ENCODE measurements around the gene ROBO3. TPM values are rescaled to one million over a fixed set of nuclear protein-coding genes. Genes with fewer than 3 reads are reported as not detected.

ROBO3 gene
- total RNA-seq: 10 to 100 TPM in 5 of 8 experiments, 1 to 10 TPM in 3; 6.3 to 43.6 (median 15.9) TPM

- in situ Hi-C loops (cut with MboI; ENCODE audit: low pct_unique_long_range_greater_than_20kb in 2 of 9, low sequenced_read_pairs in 9 of 9, unreplicated experiment in 9 of 9): loop anchor here in 3 of 9 experiments (25.0 kb wide), 1 partner anchor 203 kb away; the partner anchor contains the start of genes SIAE (in 3 of the 3) and SPA17 (in 3 of the 3)
- 0 to 9% (median 1%) methylated on average over 2 to 11 of the region's 53 CpGs; no CpG with 5 or more reads in 6 of the 10 experiments for WGBS, 10 experiments
- Histone ChIP-seq H3K27ac (no peak within 1 kb of the TSS), H3K4me1 (replicated peaks in 1 of 2) (peaks cover 30 to 33% of the 10 kb centered on the region in 2 donors), H3K4me3 (peak within 1 kb of the TSS; percentile 18 to 34 (median 27))
- ATAC-seq (replicated peaks in 6 of 8): peak in 6 of 8 experiments; percentile 2 to 26 (median 20)
Measured at GRCh38 chr11:124865181-124865901, at the start of gene ROBO3. Gene ROBO3 (plus strand): TSS chr11:124865432. CDS start chr11:124865578, 146 bp downstream.

GRCh38 chr11:124817036-124817435 lies 48.2 kb upstream of the ROBO3 start:
- ATAC-seq (replicated peaks in 6 of 8): no peak
- in situ Hi-C loops (cut with MboI; ENCODE audit: low pct_unique_long_range_greater_than_20kb in 2 of 9, low sequenced_read_pairs in 9 of 9, unreplicated experiment in 9 of 9): no loop called here
- Histone ChIP-seq H3K27ac (no peak overlapping the region), H3K4me3 (no peak overlapping the region), H3K4me1 (replicated peaks in 1 of 2) (no peaks in the 10 kb centered on the region)
- 57 to 100% (median 100%) methylated on average over 1 to 2 of the region's 3 CpGs; no CpG with 5 or more reads in 4 of the 10 experiments for WGBS, 10 experiments

- in situ Hi-C loops (cut with MboI; ENCODE audit: low pct_unique_long_range_greater_than_20kb in 2 of 9, low sequenced_read_pairs in 9 of 9, unreplicated experiment in 9 of 9): no loop called here
- peak in 3 of 8 experiments; percentile 62 to 81 (median 68) for ATAC-seq (replicated peaks in 6 of 8)
Measured at GRCh38 chr11:124821995-124822730, 43.1 kb upstream of the ROBO3 start.

GRCh38 chr11:124823512-124824376 lies 41.5 kb upstream of the ROBO3 start:
- WGBS, 10 experiments: 20 to 100% (median 71%) methylated on average over 1 to 8 of the region's 8 CpGs; no CpG with 5 or more reads in 1 of the 10 experiments
- Histone ChIP-seq H3K27ac (no peak overlapping the region), H3K4me1 (replicated peaks in 1 of 2) (no peaks in the 10 kb centered on the region), H3K4me3 (no peak overlapping the region)
- no peak for ATAC-seq (replicated peaks in 6 of 8)
- in situ Hi-C loops (cut with MboI; ENCODE audit: low pct_unique_long_range_greater_than_20kb in 2 of 9, low sequenced_read_pairs in 9 of 9, unreplicated experiment in 9 of 9): no loop called here

More at GRCh38 chr11:124821995-124822730, 43.1 kb upstream of the ROBO3 start:
- Histone ChIP-seq H3K4me1 (replicated peaks in 1 of 2) (no peaks in the 10 kb centered on the region), H3K4me3 (no peak overlapping the region), H3K27ac (no peak overlapping the region)
- WGBS, 10 experiments: 0 to 90% (median 78%) methylated on average over 3 to 6 of the region's 6 CpGs

- no peak overlapping the region for H3K4me3 ChIP-seq
- ATAC-seq (replicated peaks in 6 of 8): peak in 1 of 8 experiments; percentile 17
- in situ Hi-C loops (cut with MboI; ENCODE audit: low pct_unique_long_range_greater_than_20kb in 2 of 9, low sequenced_read_pairs in 9 of 9, unreplicated experiment in 9 of 9): loop anchor here in 3 of 9 experiments (25.0 kb wide), 3 partner anchors 164 to 414 kb away; partner anchors contain the start of genes OR8B4 (in 1 of the 3), SIAE (in 1 of the 3) and SPA17 (in 1 of the 3)
- no peak overlapping the region for H3K27ac ChIP-seq
- H3K4me1 ChIP-seq (replicated peaks in 1 of 2): no peaks in the 10 kb centered on the region
- 0 to 100% (median 80%) methylated on average over 1 to 3 of the region's 3 CpGs; no CpG with 5 or more reads in 2 of the 10 experiments for WGBS, 10 experiments
Measured at GRCh38 chr11:124825876-124826275, 39.4 kb upstream of the ROBO3 start.

- 35 to 81% (median 70%) methylated on average over 1 to 3 of the region's 3 CpGs; no CpG with 5 or more reads in 1 of the 10 experiments for WGBS, 10 experiments
- H3K27ac ChIP-seq: no peak overlapping the region
- in situ Hi-C loops (cut with MboI; ENCODE audit: low pct_unique_long_range_greater_than_20kb in 2 of 9, low sequenced_read_pairs in 9 of 9, unreplicated experiment in 9 of 9): loop anchor here in 3 of 9 experiments (25.0 kb wide), 3 partner anchors 168 to 418 kb away; partner anchors contain the start of genes OR8B4 (in 1 of the 3), SIAE (in 1 of the 3) and SPA17 (in 1 of the 3)
Measured at GRCh38 chr11:124829986-124830385, 35.2 kb upstream of the ROBO3 start.

GRCh38 chr11:124830749-124831148 lies 34.5 kb upstream of the ROBO3 start:
- WGBS, 10 experiments: 82 to 90% (median 87%) methylated on average over 2 to 3 of the region's 3 CpGs; no CpG with 5 or more reads in 3 of the 10 experiments

More at GRCh38 chr11:124829986-124830385, 35.2 kb upstream of the ROBO3 start:
- Histone ChIP-seq H3K4me3 (no peak overlapping the region), H3K4me1 (replicated peaks in 1 of 2) (no peaks in the 10 kb centered on the region)
- ATAC-seq (replicated peaks in 6 of 8): no peak

GRCh38 chr11:124831897-124832296 lies 33.3 kb upstream of the ROBO3 start:
- in situ Hi-C loops (cut with MboI; ENCODE audit: low pct_unique_long_range_greater_than_20kb in 2 of 9, low sequenced_read_pairs in 9 of 9, unreplicated experiment in 9 of 9): loop anchor here in 3 of 9 experiments (25.0 kb wide), 3 partner anchors 170 to 420 kb away; partner anchors contain the start of genes OR8B4 (in 1 of the 3), SIAE (in 1 of the 3) and SPA17 (in 1 of the 3)
- Histone ChIP-seq H3K4me3 (no peak overlapping the region), H3K27ac (no peak overlapping the region), H3K4me1 (replicated peaks in 1 of 2) (no peaks in the 10 kb centered on the region)
- no peak for ATAC-seq (replicated peaks in 6 of 8)
- 88 to 100% (median 100%) methylated on average over 1 to 2 of the region's 2 CpGs; no CpG with 5 or more reads in 3 of the 10 experiments for WGBS, 10 experiments

More at GRCh38 chr11:124830749-124831148, 34.5 kb upstream of the ROBO3 start:
- Histone ChIP-seq H3K27ac (no peak overlapping the region), H3K4me3 (no peak overlapping the region), H3K4me1 (replicated peaks in 1 of 2) (no peaks in the 10 kb centered on the region)
- ATAC-seq (replicated peaks in 6 of 8): no peak
- in situ Hi-C loops (cut with MboI; ENCODE audit: low pct_unique_long_range_greater_than_20kb in 2 of 9, low sequenced_read_pairs in 9 of 9, unreplicated experiment in 9 of 9): loop anchor here in 3 of 9 experiments (25.0 kb wide), 3 partner anchors 168 to 418 kb away; partner anchors contain the start of genes OR8B4 (in 1 of the 3), SIAE (in 1 of the 3) and SPA17 (in 1 of the 3)

GRCh38 chr11:124832571-124832970 lies 32.7 kb upstream of the ROBO3 start:
- in situ Hi-C loops (cut with MboI; ENCODE audit: low pct_unique_long_range_greater_than_20kb in 2 of 9, low sequenced_read_pairs in 9 of 9, unreplicated experiment in 9 of 9): loop anchor here in 3 of 9 experiments (25.0 kb wide), 3 partner anchors 170 to 420 kb away; partner anchors contain the start of genes OR8B4 (in 1 of the 3), SIAE (in 1 of the 3) and SPA17 (in 1 of the 3)
- no peak overlapping the region for H3K4me3 ChIP-seq
- no peak overlapping the region for H3K27ac ChIP-seq
- WGBS, 10 experiments: 50 to 90% (median 78%) methylated on average over 1 to 2 of the region's 4 CpGs; no CpG with 5 or more reads in 4 of the 10 experiments
- ATAC-seq (replicated peaks in 6 of 8): peak in 1 of 8 experiments; percentile 32
- peaks cover 4 to 5% of the 10 kb centered on the region in 2 donors for H3K4me1 ChIP-seq (replicated peaks in 1 of 2)

GRCh38 chr11:124834526-124835180 lies 30.6 kb upstream of the ROBO3 start:
- in situ Hi-C loops (cut with MboI; ENCODE audit: low pct_unique_long_range_greater_than_20kb in 2 of 9, low sequenced_read_pairs in 9 of 9, unreplicated experiment in 9 of 9): loop anchor here in 3 of 9 experiments (25.0 kb wide), 3 partner anchors 172 to 422 kb away; partner anchors contain the start of genes OR8B4 (in 1 of the 3), SIAE (in 1 of the 3) and SPA17 (in 1 of the 3)

GRCh38 chr11:124835918-124836317 lies 29.3 kb upstream of the ROBO3 start:
- no peak for ATAC-seq (replicated peaks in 6 of 8)
- Histone ChIP-seq H3K4me3 (no peak overlapping the region), H3K27ac (no peak overlapping the region), H3K4me1 (replicated peaks in 1 of 2) (peaks cover 23 to 30% of the 10 kb centered on the region in 2 donors)
- in situ Hi-C loops (cut with MboI; ENCODE audit: low pct_unique_long_range_greater_than_20kb in 2 of 9, low sequenced_read_pairs in 9 of 9, unreplicated experiment in 9 of 9): loop anchor here in 3 of 9 experiments (25.0 kb wide), 3 partner anchors 174 to 424 kb away; partner anchors contain the start of genes OR8B4 (in 1 of the 3), SIAE (in 1 of the 3) and SPA17 (in 1 of the 3)
- 90 to 100% (median 95%) methylated on average over 3 to 7 of the region's 8 CpGs; no CpG with 5 or more reads in 2 of the 10 experiments for WGBS, 10 experiments

More at GRCh38 chr11:124834526-124835180, 30.6 kb upstream of the ROBO3 start:
- peaks cover 17 to 21% of the 10 kb centered on the region in 2 donors for H3K4me1 ChIP-seq (replicated peaks in 1 of 2)
- H3K27ac ChIP-seq: no peak overlapping the region
- no peak overlapping the region for H3K4me3 ChIP-seq
- 0 to 100% (median 38%) methylated on average over 1 to 3 of the region's 3 CpGs; no CpG with 5 or more reads in 1 of the 10 experiments for WGBS, 10 experiments
- ATAC-seq (replicated peaks in 6 of 8): peak in 2 of 8 experiments; percentile 7 to 68
